ENCODE data around the gene ANP32A.

Gene ANP32A

DNA sequence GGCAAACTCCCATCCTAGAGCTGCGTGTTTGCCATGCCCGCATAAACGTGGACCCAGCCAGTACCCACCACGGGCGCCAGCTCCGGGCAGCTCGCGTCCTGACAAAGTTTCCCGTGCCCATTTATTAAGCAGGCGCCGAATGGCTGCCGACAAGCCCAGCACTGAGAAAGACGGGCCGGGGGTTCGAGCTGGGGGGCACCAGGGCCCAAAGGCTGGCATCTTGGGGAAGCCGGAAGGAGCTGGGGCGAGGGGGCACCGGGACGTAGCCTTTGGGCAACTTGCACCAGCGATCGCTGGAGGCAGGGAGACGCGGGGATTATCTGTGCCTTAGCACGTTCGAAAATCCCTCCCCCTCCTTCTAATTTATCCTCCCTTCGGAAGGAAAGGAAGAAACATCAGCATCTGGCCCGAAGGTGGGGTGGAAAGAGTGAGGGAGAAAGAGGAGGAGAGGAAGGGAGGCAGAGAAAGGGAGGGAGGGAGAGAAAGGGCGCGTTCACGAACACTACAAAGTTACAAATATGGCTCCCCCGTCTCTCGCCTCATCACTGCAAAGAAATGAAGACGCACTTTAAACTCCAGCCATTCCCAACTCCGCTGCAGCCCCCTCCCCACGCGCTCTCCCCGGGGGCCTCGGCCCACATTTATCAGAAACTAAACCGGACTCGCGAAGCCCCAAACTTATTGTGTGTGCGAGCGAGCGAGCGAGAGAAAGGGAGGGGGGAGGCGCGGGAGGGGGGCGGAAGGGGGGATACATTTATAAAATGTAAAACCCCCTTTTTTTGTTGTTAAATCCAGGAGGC, 1.0 kb downstream of the ANP32A start:
- no peak for DNase-seq (ENCODE audit: low read depth)
- peak overlapping the region; percentile 91 for H3K4me3 ChIP-seq (ENCODE audit: low read length)
- no peak for TF ChIP-seq CTCF (conservative IDR thresholded peaks at IDR 0.05; ENCODE audit: low read depth, low read length)

GRCh38 chr15:68818769-68819494, 1.8 kb downstream of the ANP32A start:
- no peak for DNase-seq (ENCODE audit: low read depth)
- no peak for TF ChIP-seq CTCF (conservative IDR thresholded peaks at IDR 0.05; ENCODE audit: low read depth, low read length)
- peak overlapping the region; percentile 91 for H3K4me3 ChIP-seq (ENCODE audit: low read length)

- TF ChIP-seq CTCF (conservative IDR thresholded peaks at IDR 0.05; ENCODE audit: low read depth, low read length), result no peak
- H3K4me3 ChIP-seq (ENCODE audit: low read length), result peak overlapping the region; percentile 91
- DNase-seq (ENCODE audit: low read depth), result no peak
Observed at GRCh38 chr15:68818066-68818768, 2.5 kb downstream of the ANP32A start.

DNA sequence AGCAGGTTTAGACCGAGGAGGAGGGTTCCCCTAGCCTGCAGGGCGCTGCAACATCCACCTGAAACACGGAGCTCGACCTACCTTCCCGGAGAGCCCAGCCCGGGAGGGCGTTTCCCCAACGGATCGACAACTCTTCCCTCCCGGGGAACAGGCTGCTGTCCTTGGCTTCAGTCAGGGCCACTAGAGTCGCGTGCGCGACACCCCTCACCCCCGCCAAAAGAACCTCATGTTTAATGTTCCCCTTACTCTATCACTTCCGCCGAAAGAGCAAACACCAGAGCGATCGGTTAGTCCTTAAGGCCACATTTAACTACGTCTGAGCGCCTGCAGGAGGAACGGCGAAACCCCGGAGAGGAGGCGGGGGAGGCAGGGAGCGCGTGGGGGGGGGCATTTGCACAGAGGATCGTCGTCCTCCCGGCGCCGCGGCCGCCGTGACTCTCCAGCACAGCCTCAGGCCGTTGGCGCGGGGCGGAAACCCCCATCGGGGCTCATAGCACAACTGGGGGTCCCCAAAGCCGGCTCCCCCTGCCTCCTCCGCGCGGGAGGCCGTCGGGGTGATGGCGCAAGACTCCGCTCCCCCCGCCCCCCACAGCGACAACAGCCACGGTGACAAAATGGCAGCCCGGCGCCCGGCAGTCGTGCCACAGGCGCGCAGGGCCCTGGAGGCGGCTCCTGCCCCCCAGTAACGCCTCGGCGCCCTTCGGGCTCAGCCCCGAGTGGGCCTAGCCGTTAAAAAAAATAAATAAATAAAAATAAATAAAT, 3.2 kb downstream of the ANP32A start:
- peak overlapping the region; percentile 91 for H3K4me3 ChIP-seq (ENCODE audit: low read length)
- DNase-seq (ENCODE audit: low read depth), result no peak

DNA sequence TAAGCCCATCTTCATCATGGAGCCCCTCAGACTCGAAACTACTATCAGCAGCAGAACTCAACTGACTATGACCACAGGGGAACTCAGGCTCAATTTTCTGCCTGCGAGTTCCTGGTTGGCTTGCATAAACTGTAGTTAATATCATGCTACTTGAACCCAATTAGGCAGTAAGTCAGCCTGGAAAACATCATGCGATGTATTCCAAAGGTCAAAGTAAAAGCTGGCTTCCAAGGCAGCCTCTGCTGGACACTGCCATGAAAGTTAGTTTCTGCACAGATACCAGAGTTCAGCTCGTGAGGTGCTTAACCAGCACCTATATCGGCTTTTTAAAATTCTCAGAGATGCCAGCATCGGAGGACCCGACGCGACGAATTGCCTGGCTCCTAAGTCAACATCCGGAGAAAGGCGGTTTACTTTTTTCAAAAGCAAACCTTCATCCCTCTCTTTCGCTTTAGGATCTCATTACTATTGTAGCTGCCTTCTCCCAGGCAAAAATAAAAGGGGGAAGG, 3.8 kb downstream of the ANP32A start:
- no peak for TF ChIP-seq CTCF (conservative IDR thresholded peaks at IDR 0.05; ENCODE audit: low read depth, low read length)
- peak overlapping the region; percentile 91 for H3K4me3 ChIP-seq (ENCODE audit: low read length)
- DNase-seq (ENCODE audit: low read depth), result no peak

More for the DNA sequence above, 3.2 kb downstream of the ANP32A start:
- no peak for TF ChIP-seq CTCF (conservative IDR thresholded peaks at IDR 0.05; ENCODE audit: low read depth, low read length)

- no peak for TF ChIP-seq CTCF (conservative IDR thresholded peaks at IDR 0.05; ENCODE audit: low read depth, low read length)
- H3K4me3 ChIP-seq (ENCODE audit: low read length), result no peak overlapping the region
- no peak for DNase-seq (ENCODE audit: low read depth)
Observed at GRCh38 chr15:68816158-68816557, 4.5 kb downstream of the ANP32A start.

Measured in retinal pigment epithelial cell (primary cell).